ENCODE results near the gene HSPG2.
"Not testable (repeated sequence)": the region's sequence is repeated elsewhere in the genome, so short reads cannot be mapped to it uniquely, and the experiment has no call there.

Gene HSPG2

GRCh38 chr1:21840981-21841380 lies 96.1 kb downstream of the HSPG2 start:
- DNase-seq: no peak

GRCh38 chr1:21839337-21840037 lies 97.6 kb downstream of the HSPG2 start:
- DNase-seq: no peak

DNA sequence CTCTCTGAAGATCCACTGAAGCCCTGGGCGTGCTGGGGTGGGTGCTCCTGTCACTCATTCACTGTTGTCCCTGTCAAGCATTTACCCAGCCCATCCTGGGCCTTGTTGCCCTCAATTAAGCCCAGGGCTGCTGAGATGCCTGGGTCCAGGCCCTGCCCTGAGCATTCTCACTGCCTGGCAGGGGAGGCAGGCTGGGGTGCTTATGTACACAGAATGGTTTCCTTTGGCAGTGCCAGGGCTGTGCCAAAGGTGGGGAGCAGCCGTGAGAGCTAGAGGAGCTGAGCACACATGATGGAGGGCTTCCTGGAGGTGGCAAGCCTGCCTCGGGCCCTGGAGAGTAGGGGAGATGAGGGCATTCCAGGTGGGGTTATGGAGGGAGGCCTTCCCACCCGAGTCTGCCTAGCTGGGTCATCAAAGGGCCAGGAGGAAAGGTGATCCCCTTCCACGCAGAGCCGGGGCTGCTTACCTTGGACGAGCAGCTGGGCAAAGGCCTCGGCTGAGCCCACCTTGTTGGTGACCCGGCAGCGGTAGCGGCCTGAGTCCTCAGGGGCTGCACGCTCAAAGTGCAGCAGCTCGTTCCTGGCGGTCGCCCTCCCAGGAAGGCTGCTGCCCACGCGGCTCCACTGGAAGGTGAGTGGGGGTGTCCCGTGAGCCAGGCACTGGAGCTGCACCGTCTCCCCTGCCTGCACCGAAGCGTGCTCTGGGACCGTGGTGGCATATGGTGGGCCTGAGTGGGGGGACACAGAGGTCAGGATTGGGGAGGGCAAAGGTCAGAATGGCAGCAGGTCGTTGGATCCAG lies 98.6 kb downstream of the HSPG2 start:
- DNase-seq: no peak

DNA sequence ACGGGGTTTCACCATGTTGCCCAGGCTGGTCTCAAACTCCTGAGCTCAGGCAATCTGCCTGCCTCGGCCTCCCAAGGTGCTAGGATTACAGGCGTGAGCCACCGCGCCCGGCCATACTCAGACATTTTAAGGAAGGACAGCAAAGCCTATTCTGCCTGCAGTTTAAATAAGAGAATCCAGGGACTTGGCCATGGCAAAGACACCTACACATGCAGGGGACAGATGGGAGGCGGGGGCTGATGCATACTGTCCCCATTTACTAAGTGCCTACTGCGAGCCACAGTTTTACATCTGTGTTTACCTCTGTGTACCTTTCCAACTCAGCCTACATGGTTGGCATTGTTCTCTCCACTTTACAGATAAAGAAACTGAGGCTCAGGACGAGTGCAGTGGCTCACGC lies 99.6 kb downstream of the HSPG2 start:
- no peak for DNase-seq

GRCh38 chr1:21836729-21837128 lies 100.4 kb downstream of the HSPG2 start:
- DNase-seq: no peak

DNA sequence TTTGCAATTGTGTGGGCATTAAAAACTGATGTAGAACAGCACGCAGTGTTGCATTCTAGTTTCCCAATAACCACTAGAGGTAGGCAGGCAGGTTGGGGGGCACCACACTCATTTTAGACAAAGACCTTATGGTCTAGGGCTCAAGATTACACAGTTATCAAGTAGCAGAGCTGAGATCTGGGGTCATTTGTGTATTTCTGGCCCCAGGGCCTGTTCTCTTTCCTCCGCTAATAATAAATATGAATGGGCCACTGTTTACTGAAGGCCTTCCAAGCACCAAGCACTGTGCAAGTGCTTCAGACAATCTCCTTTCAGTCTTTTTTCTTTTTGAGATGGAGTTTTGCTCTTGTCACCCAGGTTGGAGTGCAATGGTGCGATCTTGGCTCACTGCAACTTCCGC lies 101.1 kb downstream of the HSPG2 start:
- no peak for DNase-seq

DNA sequence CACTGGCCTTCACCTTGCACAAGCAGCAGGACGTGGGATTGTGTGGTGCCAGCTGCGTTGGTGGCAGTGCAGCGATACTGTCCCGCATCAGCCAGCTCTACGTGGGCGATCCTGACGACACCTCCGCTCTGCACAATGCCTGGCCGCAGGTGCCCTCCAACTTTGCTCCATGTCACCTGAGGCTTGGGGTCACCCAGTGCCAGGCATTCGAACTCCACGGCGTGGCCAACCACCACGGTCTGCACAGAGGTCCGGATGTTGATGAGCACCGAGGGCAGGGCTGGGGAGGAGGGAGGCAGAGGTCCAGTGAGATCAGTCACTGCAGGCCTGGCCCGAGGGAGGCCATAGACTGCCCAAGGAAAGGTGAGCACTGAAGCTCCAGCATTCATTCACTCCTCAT lies 102.4 kb downstream of the HSPG2 start:
- DNase-seq: no peak

DNA sequence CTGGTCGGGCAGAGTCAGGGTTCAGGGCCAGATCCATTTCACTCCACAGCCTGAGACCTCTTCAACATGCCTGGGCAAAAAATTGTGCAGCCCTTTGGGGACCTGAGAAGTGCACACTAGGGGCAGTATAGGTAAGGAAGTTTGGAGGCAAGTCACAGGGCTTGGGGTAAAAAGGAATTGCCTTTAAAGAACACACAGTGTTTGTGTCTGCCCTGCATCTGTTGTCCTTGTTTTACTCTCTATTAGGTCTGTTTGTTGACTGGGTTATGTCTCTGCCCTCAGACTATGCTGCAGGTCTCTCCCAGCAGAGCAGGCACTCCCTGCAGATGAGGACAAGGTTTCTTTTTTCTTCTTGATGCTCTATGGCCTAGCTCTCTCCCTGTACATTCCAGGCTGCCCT lies 103.0 kb downstream of the HSPG2 start:
- peak; percentile 40 for DNase-seq

- DNase-seq: no peak
Measured at GRCh38 chr1:21833392-21833976, 103.6 kb downstream of the HSPG2 start.

DNA sequence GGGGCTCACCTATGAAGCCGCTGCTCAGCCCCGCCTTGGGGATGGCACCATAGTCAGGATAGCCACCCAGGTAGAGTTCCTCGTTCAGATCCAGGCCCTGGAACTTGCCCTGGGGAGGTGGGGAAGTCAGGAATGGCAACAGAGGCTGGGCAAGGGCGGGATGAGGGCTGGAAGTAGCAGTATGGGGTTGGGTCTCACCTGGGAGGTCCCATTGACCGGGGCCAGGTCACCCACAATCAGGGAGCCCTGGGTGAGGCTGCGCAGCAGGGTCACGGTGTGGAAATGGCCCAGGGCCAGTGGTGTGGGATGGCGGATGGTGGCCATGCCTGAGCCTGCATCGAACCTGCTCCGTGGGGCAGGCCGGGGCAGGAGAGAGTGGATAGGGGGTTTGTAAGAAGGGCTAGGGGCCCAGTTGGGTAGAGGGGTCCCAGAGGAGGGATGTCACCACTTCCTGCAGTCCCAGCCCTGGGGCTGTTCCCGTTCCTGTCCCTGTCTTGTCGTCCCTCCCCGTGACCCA lies 105.6 kb downstream of the HSPG2 start:
- no peak for DNase-seq

DNA sequence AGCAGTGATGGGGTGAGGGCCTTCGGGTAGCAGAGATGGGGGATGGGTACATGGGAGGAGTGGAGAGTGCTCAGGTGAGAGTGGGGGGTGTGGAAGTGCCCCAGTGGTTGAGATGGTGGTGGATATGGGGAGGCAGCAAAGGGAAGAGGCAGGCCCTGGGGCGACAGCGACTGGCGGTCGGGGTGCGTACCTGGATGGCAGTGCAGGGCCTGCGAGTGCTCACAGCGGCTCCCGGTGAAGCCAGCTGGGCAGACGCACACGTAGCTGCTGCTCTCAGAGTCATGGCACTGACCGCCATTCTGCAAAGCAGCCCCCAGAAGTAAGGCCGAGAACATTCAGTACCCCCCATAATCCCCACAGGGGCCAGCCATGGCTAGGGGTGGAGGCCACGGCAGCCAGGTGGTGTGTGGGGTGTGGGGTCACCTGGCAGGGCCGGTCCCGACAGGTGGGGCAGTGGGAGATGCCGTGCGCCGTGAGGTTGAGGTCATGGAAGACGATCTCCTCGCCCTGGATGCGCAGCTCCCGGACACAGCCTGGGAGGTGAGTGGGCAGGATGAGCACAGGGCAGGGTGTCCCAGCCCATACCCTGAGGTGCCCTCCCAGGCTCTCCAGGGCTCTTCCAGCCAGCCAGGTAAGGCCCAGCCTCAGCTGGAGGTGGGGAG lies 106.2 kb downstream of the HSPG2 start:
- DNase-seq: no peak

GRCh38 chr1:21829294-21829693 lies 107.8 kb downstream of the HSPG2 start:
- DNase-seq: no peak

DNA sequence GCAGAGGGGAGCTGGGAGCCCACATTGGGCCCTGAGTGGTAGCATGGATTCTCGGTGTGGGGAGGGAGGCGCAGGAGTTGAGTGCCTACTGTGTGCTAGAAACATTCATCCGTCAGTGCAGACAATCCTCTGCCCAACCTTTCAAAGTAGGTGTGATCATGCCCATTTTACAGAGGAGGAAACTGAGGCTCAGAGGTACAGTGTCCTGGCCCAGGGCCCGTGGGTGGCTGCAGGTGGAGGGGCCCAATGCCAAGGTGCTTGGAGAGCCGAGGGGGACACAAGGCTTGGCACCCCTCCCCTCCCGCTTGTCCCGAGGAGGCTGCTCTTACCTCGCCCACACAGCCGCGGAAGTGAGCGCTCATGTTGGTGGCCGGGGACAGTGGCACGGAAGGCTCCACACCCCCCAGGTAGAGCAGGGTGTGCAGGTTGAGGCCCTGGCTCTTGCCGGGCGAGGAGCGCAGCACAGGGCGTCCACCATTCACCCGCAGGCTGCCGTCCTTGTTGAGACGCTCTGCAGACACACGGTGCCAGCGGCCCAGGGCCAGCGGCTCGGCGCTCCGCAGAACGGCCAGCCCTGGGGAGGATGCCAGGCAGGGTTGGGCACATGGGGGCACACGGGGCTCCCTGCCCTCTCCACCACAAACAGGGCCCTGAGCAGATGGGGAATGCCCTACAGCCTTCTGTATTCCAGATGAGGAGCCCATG lies 108.5 kb downstream of the HSPG2 start:
- DNase-seq: no peak

GRCh38 chr1:21828075-21828474 lies 109.0 kb downstream of the HSPG2 start:
- no peak for DNase-seq

DNA sequence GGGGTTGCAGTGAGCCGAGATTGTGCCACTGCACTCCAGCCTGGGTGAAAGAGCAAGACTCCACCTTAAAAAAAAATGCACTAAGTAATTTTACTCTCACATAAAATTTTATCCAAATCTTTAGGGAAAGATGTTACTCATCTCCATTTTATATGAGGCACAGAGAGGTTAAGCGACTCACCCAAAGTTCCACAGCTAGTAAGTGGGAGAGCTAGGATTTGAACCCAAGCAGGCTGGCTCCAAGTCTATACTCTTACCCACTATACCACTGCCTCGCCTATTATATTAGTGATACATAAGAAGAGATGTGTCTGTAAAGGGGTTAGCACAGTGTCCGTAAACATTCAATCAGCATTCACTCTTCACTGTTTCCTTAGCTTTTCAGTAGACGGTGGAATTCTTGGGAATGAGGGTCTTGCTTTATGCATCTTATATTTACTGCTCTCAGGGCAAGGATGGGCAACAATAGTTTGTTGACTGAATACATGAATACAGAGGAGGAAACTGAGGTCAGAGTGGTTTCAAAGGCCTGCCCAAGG lies 109.9 kb downstream of the HSPG2 start:
- DNase-seq: no peak

GRCh38 chr1:21826694-21827093 lies 110.4 kb downstream of the HSPG2 start:
- DNase-seq: not testable (repeated sequence)

DNA sequence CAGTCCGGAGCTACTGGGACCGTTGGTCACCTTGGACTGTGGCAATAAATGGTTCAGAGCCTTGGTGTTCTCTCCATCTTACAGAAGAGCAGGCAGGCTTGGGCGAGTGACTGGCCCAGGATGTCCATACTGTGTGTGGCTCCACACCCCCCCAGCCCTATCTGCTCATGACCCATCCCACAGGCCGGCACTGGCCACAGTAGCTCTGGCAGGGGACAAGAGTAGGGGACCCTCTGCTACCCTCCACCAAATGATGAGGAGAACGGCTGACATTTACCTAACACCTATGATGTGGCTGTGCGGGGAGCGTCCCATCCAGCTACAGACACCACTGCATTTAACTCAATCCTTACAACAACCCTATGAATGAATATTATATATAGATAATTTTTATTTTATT lies 111.7 kb downstream of the HSPG2 start:
- DNase-seq: no peak

DNA sequence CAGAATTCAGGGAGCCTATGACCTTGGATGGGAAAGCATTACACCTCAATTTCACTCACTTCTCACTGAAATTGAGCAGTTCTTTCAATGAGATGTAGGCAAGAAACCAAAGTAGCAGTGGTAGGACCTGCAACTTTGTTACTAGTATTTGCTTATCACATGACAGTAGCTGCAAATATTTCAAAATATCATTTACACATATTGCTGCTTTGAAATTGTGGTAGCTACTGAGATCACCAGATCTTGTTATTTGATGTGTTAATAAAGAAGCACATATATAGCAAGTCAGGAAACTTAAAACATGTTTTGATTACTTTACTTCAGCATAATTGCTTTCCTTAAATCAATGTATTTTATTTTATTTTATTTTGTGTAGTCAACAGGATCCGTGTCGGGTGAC lies 112.2 kb downstream of the HSPG2 start:
- no peak for DNase-seq

GRCh38 chr1:21823980-21824702 lies 113.0 kb downstream of the HSPG2 start:
- DNase-seq: no peak

- peak; percentile 53 for DNase-seq
Measured at GRCh38 chr1:21823206-21823979, 113.7 kb downstream of the HSPG2 start.

DNA sequence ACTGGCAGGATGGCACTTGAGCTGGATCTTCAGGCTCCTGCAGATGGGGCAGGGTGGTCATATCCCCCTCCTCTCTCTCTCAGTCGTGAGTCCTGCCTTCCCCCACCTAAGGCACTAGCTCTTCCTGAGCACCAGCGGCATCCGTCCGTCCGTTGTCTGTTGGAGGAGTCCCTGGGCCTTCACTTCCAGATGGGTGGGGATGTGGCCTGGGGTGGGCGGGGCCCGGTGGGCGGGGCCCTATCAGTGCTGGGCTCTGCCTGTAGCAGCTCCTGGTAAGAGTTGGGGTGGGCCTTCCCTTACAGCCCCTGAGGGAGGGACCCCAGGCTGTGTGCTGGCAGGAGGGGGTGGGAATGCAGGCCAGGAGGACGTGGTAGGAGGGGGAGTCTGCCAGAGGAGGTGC lies 114.8 kb downstream of the HSPG2 start:
- peak; percentile 75 for DNase-seq
